HepG2 (cell line): ENCODE data around the gene CHPF. TPM values are rescaled to one million over a fixed set of nuclear protein-coding genes. Genes with fewer than 3 reads are reported as not detected.

ENCODE experiments used
- AGO2 ChIP-seq: fragments of 200-400 bp; formaldehyde crosslinking; optimal IDR thresholded peaks from 2 replicates; pipeline ENCODE3; 2017; ENCODE audit warnings: mild to moderate bottlenecking, low read depth, low read length, moderate library complexity
- BRCA1 ChIP-seq: sonication (generic); formaldehyde crosslinking; IDR thresholded peaks from 2 replicates; pipeline ENCODE4 v1.4.0; 2020; ENCODE audit warnings: missing genetic modification reagents
- CBFB ChIP-seq: sonication (generic); formaldehyde crosslinking; IDR thresholded peaks from 2 replicates; pipeline ENCODE4 v1.4.0; 2020; ENCODE audit warnings: missing genetic modification reagents
- FOXA1 ChIP-seq, 2 experiments: fragments of 450-650 bp in 1 of 2; sonication (generic) in 1 of 2; formaldehyde crosslinking in 1 of 2; IDR thresholded peaks; 2 replicates each; pipeline versions ENCODE4 v1.4.0 to v1.6.1; 2016 to 2020; ENCODE audit warnings: missing genetic modification reagents in 1 of 2
- GTF2F1 ChIP-seq: fragments of 150-350 bp; IDR thresholded peaks from 2 replicates; pipeline ENCODE4 v1.6.1; 2014; ENCODE audit warnings: low read length
- HHEX ChIP-seq: IDR thresholded peaks from 2 replicates; pipeline ENCODE4 v1.6.1; 2016; ENCODE audit warnings: control low read depth
- JDP2 ChIP-seq: sonication (generic); formaldehyde crosslinking; IDR thresholded peaks from 2 replicates; pipeline ENCODE4 v1.8.1; 2022; ENCODE audit warnings: missing genetic modification reagents, borderline replicate concordance
- SP4 ChIP-seq: sonication (generic); formaldehyde crosslinking; IDR thresholded peaks from 2 replicates; pipeline ENCODE4 v1.8.1; 2023; ENCODE audit warnings: mild to moderate bottlenecking, missing genetic modification reagents
- TBP ChIP-seq: sonication (generic); formaldehyde crosslinking; IDR thresholded peaks from 2 replicates; pipeline ENCODE4 v1.5.0; 2020; ENCODE audit warnings: missing genetic modification reagents
- TEF ChIP-seq: sonication (generic); formaldehyde crosslinking; IDR thresholded peaks from 2 replicates; pipeline ENCODE4 v1.5.0; 2020; ENCODE audit warnings: missing genetic modification reagents
- ZNF609 ChIP-seq: sonication (generic); formaldehyde crosslinking; IDR thresholded peaks from 2 replicates; pipeline ENCODE4 v1.4.0; 2020; ENCODE audit warnings: mild to moderate bottlenecking, missing genetic modification reagents, borderline replicate concordance
- polyA plus RNA-seq, 8 experiments: library from polyadenylated mRNA; depleted of rRNA in 3 of 8; stranded (reverse) in 7 of 8; unstranded in 1 of 8; fragments of >200 nt; fragmentation: Illumina TruSeq in 4 of 8; extraction: Trizol in 4 of 8; gene quantifications; 2 replicates each; pipeline versions ENCODE4 v1.2.1 to v1.2.3, GENCODE V29; 2011 to 2016; ENCODE audit warnings: low read depth in 4 of 8, missing spikeins in 1 of 8, mixed read lengths in 1 of 8; ENCODE audit not compliant: insufficient read depth in 1 of 8
- total RNA-seq, 5 experiments: library from RNA; depleted of rRNA; stranded (reverse); fragments of >200 nt; fragmentation: Illumina TruSeq; extraction: Trizol; gene quantifications; 2 replicates each; pipeline ENCODE4 v1.2.3, GENCODE V29; 2016; ENCODE audit warnings: low read depth in 1 of 5
- TF ChIP-seq, protein P1 (sequence below): sonication (generic); formaldehyde crosslinking; IDR thresholded peaks from 2 replicates; pipeline ENCODE4 v1.4.0; 2020; ENCODE audit warnings: missing genetic modification reagents
- TF ChIP-seq, protein P2 (sequence below), 2 experiments: sonication (generic) in 1 of 2; formaldehyde crosslinking in 1 of 2; IDR thresholded peaks; 2 replicates each; pipeline versions ENCODE4 v1.6.1 to v1.9.0; 2014 to 2022; ENCODE audit warnings: antibody characterized with exemption in 1 of 2, borderline replicate concordance in 1 of 2, inconsistent platforms in 1 of 2, low read depth in 1 of 2, missing genetic modification reagents in 1 of 2

CHPF gene
- total and polyA plus RNA-seq, 2 of the 13 experiments (the other 11 are each of a cell fraction or from before 2014, with no cell fraction given) = 79.6 to 111 TPM

DNA sequence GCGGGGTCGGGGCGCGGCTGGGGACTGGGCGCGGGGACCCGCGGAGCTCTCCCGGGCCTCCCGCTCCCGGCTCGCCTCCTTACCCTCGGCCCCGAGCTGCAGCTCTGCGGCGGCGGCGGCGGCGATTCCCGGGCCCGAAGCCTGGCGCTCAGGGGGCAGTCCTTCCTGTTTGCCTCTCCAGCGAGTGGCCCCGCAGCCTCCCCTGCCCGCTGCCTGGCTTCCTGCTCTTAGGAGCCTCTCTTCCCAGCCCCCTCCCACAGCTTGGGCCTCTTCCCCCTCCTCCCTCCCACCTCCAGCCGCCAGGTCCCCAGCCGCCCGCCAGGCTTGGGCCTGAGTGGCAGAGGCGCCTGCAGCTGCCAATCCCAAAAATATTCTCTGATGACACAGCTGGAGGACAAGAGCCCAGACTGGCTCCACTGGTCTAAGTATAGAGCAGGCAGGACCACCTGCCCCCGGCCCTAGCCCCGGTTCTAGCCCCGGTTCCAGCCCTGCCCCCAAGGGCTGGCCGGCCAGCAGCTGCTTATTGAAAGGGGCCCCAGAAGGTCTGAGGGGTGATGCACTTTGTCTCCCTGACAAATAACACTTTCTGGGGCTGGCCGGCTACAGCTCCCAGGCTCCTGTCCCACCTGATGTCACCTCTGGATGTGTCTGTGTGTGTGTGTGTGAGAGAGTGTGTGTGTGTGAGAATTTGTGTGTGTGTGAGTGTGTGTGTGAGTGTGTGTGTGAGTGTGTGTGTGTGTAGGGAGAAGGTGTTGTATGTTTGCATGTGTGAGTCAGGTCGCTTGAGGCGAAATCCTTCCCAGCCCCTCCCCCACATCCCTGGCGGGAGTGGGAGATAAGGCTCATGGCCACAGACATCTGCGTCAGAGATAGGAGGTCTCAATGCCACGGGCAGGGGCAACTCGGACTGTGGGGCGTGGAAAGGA lies 28.0 kb upstream of the CHPF start, which contains the start of gene OBSL1 (continued):
- TF ChIP-seq, protein P1, sequence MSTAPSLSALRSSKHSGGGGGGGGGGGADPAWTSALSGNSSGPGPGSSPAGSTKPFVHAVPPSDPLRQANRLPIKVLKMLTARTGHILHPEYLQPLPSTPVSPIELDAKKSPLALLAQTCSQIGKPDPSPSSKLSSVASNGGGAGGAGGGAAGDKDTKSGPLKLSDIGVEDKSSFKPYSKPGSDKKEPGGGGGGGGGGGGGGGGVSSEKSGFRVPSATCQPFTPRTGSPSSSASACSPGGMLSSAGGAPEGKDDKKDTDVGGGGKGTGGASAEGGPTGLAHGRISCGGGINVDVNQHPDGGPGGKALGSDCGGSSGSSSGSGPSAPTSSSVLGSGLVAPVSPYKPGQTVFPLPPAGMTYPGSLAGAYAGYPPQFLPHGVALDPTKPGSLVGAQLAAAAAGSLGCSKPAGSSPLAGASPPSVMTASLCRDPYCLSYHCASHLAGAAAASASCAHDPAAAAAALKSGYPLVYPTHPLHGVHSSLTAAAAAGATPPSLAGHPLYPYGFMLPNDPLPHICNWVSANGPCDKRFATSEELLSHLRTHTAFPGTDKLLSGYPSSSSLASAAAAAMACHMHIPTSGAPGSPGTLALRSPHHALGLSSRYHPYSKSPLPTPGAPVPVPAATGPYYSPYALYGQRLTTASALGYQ (CRISPR knock-in tag) = no peak
- TF ChIP-seq SP4 (CRISPR knock-in tag) (peak; percentile 49; the same call in 1 of the 2 replicates), CBFB (CRISPR knock-in tag) (peak; percentile 30; the same call in 1 of the 2 replicates), TBP (no peak), FOXA1 (IDR thresholded peaks at IDR 0.05) (peak; percentile 34; the same call in 1 of the 2 replicates), FOXA1 (CRISPR knock-in tag; IDR thresholded peaks at IDR 0.05) (peak; percentile 14; the same call in 1 of the 2 replicates), JDP2 (CRISPR knock-in tag) (no peak; the same call in 1 of the 2 replicates), TEF (no peak; the same call in 1 of the 2 replicates), BRCA1 (no peak), ZNF609 (CRISPR knock-in tag) (peak; percentile 69), HHEX (no peak), GTF2F1 (no peak; the same call in 1 of the 2 replicates), AGO2 (no peak)
- TF ChIP-seq, protein P2, sequence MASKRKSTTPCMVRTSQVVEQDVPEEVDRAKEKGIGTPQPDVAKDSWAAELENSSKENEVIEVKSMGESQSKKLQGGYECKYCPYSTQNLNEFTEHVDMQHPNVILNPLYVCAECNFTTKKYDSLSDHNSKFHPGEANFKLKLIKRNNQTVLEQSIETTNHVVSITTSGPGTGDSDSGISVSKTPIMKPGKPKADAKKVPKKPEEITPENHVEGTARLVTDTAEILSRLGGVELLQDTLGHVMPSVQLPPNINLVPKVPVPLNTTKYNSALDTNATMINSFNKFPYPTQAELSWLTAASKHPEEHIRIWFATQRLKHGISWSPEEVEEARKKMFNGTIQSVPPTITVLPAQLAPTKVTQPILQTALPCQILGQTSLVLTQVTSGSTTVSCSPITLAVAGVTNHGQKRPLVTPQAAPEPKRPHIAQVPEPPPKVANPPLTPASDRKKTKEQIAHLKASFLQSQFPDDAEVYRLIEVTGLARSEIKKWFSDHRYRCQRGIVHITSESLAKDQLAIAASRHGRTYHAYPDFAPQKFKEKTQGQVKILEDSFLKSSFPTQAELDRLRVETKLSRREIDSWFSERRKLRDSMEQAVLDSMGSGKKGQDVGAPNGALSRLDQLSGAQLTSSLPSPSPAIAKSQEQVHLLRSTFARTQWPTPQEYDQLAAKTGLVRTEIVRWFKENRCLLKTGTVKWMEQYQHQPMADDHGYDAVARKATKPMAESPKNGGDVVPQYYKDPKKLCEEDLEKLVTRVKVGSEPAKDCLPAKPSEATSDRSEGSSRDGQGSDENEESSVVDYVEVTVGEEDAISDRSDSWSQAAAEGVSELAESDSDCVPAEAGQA (IDR thresholded peaks at IDR 0.05; ENCODE audit: low read depth) = peak; percentile 25; the same call in 1 of the 2 replicates
- TF ChIP-seq, protein P2 (CRISPR knock-in tag; IDR thresholded peaks at IDR 0.05; ENCODE audit: borderline replicate concordance) = no peak
